ENCODE data around the gene PRCD.
"Not testable (repeated sequence)": the region's sequence is repeated elsewhere in the genome, so short reads cannot be mapped to it uniquely, and the experiment has no call there.

PRCD gene

GRCh38 chr17:76510831-76511244 lies 29.0 kb upstream of the PRCD start:
- no peak overlapping the region for H3K27ac ChIP-seq
- TF ChIP-seq, protein P1, sequence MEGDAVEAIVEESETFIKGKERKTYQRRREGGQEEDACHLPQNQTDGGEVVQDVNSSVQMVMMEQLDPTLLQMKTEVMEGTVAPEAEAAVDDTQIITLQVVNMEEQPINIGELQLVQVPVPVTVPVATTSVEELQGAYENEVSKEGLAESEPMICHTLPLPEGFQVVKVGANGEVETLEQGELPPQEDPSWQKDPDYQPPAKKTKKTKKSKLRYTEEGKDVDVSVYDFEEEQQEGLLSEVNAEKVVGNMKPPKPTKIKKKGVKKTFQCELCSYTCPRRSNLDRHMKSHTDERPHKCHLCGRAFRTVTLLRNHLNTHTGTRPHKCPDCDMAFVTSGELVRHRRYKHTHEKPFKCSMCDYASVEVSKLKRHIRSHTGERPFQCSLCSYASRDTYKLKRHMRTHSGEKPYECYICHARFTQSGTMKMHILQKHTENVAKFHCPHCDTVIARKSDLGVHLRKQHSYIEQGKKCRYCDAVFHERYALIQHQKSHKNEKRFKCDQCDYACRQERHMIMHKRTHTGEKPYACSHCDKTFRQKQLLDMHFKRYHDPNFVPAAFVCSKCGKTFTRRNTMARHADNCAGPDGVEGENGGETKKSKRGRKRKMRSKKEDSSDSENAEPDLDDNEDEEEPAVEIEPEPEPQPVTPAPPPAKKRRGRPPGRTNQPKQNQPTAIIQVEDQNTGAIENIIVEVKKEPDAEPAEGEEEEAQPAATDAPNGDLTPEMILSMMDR (conservative IDR thresholded peaks at IDR 0.05) = no peak

- no peak overlapping the region for H3K27ac ChIP-seq
- TF ChIP-seq, protein P1 (conservative IDR thresholded peaks at IDR 0.05) = no peak
Measured at GRCh38 chr17:76511668-76512365, 28.0 kb upstream of the PRCD start.

GRCh38 chr17:76512366-76513305 lies 27.2 kb upstream of the PRCD start:
- H3K27ac ChIP-seq = no peak overlapping the region
- TF ChIP-seq, protein P1 (conservative IDR thresholded peaks at IDR 0.05) = no peak

DNA sequence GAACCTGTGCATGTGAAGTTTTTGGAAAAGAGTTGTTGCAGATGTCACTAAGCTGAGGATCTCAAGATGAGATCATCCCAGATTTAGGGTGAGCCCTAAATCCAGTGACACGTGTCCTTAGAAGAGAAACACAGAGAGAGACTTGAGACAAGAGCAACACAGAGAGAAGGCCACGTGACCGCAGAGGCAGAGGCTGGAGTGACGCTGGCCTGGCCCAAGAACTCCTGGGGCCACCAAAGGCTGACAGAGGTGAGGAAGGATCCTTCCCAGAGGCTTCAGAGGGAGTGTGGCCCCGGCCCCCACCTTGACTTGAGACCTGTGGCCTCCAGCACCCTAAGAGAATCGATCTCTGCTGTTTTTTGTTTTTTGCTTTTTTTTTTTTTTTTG lies 26.5 kb upstream of the PRCD start:
- H3K27ac ChIP-seq = no peak overlapping the region
- TF ChIP-seq, protein P1 (conservative IDR thresholded peaks at IDR 0.05) = no peak

GRCh38 chr17:76514355-76514754 lies 25.5 kb upstream of the PRCD start:
- H3K27ac ChIP-seq = not testable (repeated sequence)

DNA sequence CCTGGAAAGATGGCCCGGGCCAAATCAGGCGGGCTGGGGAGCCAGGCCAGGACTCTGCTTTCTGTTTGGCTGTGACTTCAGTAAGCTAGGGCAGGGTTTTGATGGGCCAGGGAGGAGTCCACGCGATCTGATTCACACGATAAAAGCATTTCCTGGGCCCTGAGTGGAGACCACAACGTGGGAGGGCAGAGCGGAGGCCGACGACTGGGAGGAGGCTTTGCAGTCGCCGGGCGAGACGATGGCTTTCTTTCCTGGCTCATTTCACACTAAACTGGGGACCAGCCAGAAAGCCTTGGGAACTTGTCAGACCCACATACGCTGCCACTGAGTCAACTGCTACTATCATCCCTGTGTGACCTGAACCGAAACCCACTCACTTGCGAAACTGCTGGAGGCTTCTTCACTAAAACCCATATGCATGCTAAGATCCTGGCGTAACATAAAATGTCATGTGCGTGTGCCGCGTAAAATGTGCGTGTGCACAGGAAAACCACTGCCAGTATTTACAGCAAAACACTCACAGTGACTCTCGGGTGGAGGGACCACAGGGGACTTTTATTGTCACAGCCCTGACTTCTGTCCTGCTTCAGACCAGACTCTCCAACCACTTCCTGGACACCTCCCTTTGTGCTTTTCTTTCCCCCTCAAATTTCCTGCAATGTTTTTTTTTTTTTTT lies 24.4 kb upstream of the PRCD start:
- no peak overlapping the region for H3K27ac ChIP-seq
- TF ChIP-seq, protein P1 (conservative IDR thresholded peaks at IDR 0.05) = no peak

DNA sequence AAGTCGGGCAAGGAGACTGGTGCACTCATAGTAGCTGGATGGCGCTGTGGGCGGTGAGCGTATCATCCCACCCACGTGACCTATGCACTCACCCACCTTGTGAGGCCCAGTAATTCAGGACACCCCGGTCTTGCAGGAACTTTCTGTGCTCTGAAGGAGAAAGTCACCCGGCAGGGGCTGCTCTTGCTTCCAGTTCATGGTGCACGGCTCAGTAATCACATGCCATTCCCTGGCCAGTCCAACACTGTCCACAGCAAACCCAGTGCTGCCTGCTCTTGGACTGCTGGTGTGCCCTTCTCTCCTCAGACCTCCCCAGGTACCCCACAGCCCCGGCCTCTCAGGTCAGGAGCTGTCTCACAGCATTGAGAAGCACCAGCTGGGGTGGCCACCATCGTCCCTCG lies 22.2 kb upstream of the PRCD start:
- no peak overlapping the region for H3K27ac ChIP-seq
- TF ChIP-seq, protein P1 (conservative IDR thresholded peaks at IDR 0.05) = no peak
